HT1080 (cell line): Measurements from ENCODE around the gene SBNO2. TPM values are rescaled to one million over a fixed set of nuclear protein-coding genes. Genes with fewer than 3 reads are reported as not detected.
A peak's percentile ranks its signal among the peaks of the same experiment; 100 is the strongest.

Experiments used
- DNase-seq: peaks from one replicate; pipeline ENCODE4 v3.0.0-alpha.2; 2015; ENCODE audit warnings: low read depth
- total RNA-seq: library from RNA; depleted of rRNA; stranded (reverse); fragments of >200 nt; shearing (Covaris generic); gene quantifications from 2 replicates; pipeline ENCODE4 v1.2.3, GENCODE V29; 2014

Gene SBNO2
- total RNA-seq, 1 experiment from 2014 or later = 31.7 TPM

DNA sequence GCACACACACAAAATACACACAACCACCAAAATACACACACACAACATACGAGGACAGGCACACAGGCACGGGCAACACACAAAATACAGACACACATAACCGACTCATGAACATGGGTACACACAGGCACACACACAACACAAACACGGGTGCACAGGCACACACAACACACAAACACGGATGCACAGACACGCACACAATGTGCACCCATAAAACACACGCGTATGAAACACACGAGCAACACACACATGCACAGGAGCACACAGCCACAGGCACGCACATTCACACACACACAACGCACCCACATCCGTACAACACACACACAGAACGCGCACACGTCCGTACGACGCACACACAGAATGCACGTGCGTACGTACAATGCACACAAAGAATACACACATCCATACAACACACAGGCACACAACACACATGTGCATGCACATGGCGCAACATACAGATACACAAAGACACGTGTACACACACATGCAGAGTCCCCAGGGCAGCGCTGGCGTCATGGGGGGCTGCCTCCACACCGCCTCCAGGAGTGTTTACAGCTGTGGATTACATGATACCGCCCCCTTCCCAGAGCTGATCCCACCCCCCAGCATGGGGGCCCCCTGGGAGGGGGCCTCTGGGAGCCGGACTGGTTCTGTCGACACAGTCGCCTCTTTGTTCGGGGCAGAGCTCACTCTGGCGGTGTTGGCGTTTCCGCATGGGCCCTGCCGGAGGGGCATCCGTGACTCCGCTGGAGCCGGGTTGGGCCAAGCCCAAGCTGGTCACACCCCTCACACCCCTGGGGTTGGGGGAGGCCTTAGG is 2.9 kb downstream of the SBNO2 start:
- DNase-seq = no peak

DNA sequence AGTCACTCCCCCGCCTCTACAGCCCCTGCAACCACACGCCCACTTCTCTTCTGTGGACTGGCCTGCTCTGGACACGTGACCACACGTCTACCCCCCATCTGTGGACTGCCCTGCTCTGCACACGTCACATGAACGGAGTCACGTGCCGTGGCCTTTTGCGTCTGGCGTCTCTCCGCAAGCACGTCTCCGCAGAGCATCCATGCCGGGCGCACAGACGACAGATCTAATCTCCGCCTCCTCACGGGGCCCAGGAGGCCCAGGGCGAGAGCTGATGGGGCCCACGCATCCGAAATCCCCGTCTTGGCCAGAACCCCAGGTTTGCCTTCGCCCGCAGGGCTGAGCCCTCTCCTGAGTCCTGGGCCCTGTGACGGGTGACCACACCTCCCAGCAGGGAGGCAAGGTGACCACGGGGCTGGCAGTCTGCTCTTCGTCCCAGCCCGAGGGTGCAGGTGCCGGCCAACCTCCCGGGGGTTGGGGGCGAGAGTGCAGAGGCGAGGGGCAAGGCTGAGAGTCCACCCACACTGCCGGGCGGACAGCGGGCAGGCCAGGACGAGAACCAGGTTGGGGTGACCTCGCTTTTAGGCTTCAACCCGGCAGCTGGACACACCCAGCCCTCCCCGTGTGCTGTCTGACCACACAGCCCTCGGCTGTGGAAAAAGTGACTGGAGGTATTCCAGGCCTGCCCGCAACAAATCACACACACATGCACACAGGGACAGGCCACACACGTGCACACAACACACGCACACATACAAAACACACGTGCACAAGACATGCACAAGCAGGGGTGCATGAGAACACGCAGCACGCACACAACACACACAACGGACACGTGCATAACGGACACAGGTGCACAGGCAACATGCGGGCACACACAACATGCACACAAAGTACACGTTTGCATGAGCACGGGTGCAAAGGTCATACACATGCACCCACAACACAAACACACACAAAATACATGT is 3.9 kb downstream of the SBNO2 start:
- DNase-seq = no peak

DNA sequence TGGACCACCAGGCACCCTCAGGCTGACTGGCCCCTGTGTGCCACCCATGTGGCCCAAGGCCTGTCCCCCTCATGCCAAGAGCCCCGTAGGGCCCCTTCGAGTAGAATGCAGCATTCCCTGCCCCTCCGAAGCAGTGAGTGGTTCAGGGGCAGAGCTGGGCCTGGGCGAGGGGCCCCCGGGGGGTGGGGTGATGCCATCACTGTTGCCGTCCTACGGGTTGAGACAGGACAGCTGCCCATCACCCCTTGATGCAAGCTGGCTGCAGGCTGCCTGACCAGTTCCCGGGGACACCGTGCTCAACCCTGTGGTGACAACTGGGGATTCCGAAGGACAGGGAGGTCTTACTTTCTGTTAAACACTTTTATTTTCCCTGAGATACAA is 4.7 kb downstream of the SBNO2 start:
- DNase-seq = no peak

DNA sequence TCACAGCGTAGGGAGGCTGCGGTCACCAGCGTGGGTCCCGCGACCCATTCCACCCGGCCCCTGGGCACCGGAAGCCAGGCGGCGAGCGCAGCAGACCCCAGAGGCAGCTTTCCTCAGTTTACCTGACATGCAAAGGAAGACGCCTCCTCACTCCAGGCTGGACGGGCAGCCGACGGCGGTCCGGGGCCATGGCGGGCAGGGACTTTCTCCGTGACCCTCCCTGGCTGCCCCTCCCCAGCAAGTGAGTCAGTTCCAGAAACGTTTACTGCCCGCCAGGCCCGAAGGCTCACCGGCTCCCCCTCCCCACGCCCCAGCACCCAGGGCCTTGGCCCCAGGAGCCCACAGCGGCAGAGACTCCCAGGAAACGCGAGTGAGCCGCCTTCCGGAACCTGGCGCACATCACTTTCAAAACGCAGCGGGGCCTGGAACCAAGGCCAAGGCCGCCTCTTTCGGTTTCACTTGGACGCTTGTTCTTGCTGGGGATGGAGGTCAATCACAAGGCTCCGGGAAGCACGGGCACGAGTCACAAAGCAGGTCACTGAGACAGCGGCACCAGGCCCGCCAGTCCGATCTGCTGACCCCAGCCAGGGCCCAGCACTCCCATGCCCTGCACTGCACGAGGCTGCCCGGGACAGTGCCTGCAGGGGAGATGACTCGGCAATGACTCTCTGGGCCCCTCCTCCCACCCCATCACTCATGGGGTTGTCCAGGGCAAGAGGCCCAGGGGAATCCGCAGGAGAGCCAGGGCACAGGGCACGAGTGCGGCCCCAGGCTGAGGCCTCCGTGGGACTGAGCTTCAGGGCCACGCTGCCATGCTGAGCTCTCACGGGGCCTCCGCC is 5.3 kb downstream of the SBNO2 start:
- DNase-seq = peak; percentile 83

DNA sequence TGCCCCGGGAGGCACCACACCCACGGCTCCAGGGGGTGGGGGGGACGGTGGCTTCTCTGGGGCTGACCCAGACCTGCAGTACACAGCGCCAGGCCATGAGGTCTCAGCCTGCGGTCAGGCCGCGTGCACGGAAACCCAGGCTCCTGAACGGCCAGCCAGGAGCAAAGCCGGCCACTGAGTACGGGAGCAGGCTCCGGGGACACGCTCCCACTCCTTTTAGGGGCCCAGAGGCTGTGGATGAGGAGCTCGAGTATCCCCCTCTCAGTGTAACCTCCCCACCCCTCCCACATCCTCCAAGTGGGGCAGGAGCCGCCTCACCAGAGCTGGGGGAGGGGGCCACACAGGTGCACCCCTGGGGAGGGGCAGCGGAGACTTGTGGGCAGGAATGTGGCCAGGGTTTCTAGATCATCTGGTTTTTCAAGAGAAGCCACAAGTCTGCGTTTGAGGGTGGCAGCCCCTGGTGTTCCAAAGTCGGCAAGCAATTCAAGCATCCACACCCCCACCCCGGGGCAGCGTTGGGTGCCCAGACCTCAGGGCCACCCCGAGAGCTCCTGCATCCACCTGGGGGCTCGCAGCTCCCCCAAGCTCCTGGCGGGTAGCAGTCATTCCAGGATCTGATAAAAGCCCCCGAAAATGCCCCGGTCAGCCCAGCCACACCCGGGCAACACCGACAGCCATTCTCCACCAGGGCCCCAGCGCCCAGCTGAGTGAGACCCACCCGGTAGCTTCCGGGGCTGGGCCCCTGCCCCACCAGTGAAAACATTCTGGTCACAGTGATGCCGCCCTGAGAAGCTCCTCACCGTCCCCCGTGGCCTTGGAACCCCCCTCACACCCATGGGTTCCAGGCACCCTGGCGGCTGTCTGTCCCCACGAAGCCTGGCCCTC is 6.1 kb downstream of the SBNO2 start:
- no peak for DNase-seq

DNA sequence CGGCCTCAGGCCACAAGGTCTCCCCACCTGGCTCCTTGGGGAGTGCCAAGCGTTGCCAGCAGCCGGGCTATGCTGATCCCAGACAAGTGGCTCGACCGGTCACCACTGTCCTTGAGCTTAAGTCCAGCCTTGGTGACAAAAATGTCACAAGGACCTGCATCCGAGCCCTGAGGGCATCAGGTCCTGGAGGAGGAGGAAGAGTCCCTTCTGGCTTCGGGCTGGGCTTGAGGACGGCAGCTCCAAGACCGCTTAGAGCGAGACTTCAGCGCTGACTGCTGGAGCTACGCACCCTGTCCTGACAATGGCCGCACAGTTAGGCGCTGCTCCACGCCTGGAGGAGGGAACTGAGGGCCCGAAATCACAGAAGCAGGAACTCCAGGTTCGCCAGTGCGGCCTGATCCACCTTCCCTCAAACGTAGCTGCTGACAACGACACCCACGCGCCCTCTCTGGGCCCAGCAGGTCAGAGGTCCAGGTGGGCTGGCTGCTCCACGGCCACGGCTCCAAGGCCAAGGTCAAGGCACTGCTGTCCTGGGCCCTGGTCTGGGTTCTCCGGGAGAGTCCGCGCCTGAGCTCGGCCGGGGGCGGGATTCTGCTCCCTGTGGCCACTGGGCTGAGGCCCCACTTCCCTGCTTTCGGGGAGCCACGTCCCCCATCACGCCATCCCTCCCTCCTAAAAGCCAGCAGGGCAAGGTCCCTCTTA is 7.0 kb downstream of the SBNO2 start:
- DNase-seq = no peak

DNA sequence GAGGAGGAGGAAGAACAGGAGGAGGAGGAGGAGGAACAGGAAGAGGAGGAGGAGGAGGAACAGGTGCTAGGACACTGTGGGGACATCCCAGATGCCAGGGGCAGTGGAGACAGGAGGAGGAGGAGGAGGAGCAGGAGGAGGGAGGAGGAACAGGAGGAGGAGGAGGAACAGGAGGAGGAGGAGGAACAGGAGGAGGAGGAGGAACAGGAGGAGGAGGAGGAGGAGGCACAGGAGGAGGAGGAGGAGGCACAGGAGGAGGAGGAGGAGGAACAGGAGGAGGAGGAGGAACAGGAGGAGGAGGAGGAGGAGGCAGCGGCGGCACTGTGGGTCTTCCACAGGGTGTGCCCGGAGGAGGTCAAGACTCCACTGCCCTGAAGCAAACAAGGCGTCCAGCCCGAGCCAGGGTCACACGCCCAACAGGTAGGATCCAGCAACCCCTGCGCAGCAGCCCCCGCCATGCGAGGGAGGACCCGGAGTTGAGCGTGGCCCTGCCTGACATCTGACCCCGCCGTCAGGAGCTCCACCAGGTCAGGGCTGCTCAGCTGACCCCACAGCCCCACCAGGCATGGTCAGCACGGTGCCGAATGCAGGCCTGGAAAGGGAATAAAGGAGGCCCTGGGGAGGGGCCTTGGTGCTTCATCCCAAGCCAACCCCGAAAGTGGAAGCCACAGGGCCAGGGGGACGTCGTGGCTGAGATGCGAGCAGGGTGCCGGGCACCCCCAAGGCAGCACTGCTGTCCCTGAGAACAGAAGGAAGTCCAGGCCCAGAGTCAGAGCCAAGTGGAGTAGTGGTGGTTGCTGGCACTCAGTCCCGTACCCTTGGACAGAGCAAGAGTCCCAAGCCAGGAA is 9.2 kb downstream of the SBNO2 start:
- no peak for DNase-seq

DNA sequence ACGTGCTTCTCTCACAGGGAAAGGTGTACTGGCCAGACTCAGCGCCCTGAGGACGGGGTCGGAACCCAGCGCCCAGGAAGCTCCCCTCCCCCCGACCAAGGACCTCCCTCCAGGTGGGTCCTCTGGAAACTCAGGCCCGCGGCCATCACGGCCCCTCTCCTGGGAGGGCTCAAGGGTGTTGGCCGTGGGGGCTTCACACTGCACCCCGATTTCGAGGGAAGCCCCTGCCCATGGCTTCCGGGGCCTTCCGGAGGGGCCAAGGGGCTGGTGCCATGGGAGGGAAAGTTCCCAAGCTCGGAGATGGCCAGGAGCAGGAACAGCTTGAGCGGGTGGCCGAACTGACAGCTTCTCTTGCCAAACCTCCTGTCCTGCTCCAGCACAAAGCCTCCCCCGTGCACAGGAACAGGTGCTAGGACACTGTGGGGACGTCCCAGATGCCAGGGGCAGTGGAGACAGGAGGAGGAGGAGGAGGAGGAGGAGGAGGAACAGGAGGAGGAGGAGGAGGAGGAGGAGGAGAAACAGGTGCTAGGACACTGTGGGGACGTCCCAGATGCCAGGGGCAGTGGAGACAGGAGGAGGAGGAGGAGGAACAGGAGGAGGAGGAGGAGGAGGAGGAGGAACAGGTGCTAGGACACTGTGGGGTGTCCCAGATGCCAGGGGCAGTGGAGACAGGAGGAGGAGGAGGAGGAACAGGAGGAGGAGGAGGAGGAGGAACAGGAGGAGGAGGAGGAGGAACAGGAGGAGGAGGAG is 10.0 kb downstream of the SBNO2 start:
- no peak for DNase-seq

DNA sequence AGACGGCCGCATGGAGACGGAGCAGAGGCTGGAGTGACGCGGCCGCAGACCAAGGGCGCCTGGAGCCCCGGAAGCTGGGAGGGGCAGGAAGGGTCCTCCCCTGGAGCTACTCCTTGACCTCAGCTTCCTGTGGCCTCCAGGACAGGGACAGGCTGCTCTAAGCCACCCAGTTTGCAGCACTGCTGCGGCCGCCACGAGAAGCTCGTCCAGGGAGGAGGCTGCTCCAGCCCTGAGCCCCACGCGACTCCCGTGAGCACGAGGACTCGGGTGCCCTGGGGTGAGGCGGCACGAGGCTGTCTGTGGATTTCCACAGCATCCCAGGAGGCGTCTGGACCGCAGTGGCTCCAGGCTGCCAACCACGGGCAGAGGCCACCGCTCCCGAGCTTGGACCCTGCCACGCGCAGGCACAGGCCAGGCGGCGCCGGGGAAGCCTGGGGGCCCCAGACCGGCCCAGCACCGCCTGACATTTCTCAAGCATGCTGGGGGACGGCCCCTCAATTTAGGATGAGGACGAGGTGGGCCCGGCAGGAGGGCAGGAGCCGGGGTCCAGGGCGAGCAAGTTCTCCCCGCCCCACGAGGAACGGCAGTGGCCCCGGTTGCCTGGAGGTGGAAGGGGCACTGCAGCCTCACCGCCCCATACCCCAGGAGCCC is 10.7 kb downstream of the SBNO2 start:
- DNase-seq = no peak

DNA sequence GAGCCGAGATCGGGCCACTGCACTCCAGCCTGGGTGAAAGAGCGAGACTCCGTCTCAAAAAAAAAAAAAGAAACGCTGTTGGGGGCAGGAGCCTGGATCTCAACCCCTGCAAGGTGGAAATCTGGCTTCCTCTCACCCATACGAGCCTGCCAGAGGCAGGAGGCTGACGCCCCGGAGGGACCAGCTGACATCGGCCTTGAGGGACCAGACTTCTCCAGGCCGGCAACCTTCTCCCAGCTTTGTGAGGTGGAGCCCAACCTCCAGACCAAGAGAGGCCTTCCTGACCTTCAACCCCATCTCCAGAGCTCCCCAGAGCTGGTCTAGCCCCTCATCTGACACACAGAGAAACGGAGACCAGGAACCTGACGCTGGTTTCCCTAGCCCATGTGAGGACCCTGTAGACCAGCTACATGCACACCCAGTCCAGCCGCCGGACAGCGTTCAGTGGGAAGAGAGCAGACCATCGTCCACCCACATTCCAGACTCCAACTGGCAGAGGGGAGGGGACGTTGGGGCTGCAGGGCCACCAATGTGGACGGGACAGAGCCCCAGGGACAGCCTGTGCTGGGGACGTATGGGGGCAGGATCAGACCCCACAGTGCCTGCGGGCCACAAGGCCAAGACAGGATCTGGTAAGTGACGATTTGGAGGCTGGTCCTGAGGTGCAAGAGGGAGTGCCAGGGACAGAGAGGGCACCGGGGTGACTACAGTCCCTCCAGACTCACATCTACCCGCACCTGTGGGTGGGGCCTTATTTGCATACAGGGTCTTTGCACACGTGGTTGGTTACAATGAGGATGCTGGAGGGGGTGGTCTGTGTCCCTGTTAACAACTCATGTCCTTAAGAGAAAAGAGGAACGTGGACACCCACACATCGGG is 11.4 kb downstream of the SBNO2 start:
- no peak for DNase-seq

DNA sequence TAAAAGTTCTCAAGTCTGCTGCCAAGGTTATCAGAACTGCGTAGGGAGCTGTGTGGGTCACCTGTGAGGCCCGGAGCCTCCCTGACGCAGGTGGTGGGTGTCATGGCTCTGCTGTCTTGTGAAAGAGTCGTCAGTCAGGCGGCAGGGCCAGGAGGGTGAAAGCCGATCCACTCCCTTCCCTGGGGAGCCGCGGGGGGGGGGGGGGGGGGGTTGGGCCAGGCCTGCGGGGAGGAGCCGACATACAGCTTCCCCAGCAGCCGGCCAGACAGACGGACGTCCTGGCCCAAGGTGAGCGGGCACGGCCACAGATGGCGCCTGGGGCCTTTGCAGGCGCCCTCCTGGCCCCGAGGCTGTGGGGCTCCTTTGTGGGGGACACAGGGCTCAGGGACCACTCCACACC is 12.4 kb downstream of the SBNO2 start:
- DNase-seq = no peak

DNA sequence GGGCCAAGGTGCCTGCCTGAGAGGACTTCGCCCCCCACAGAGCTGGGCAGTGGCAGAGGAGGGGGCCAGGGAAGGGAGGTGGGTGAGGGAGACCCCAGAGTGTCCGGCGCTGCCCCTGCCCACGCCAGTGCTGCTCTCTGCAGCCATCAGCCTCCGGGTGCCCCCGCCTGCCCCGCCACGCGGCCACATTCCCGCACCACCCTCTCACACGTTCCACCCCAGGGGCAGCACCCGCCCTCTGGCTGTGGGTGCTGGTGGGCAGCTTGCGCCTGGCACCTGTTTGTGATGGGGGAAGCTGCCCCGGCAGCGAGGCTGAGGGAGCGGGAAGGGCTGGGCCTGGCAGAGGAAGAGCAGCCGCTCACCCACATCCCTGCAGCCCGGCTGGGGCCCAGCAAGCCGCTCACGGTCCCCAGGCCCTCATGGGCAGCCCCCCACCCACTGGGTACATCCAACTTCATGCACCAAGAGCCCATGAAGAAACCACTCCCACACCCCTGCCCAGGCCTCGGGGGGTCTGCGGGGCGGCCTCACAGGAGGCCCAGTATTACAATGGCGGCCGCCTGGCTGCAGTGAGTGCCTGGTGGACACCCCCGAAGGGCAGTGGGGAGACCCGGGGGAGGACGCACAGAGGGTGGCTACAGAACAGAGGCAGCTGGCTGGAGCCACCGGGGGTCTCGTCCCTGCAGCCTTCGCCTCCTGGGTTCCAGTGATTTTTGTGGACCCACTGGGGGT is 14.0 kb downstream of the SBNO2 start:
- DNase-seq = no peak

DNA sequence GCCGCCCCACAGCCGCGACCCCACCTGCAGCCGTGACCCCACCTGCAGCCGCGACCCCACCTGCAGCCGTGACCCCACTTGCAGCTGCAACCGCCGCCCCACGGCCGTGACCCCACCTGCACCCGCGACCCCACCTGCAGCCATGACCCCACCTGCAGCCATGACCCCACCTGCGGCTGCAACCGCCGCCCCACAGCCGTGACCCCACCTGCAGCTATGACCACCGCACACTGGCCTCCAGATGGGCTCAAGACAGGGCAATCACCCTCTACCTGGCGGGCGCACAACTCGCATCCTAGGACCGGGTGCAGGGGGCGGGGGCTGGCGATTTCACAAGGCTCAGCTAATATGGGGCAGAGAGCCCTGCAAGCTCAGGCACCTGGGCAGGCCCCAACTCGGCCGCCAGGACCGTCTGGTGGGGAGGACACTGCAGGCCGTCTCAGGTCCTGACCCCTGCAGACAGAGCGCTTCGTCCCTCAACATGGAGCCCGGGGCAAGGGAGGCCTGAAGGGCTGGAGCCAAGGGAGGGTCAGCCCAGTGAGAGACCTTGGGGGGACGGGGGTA is 15.1 kb downstream of the SBNO2 start:
- DNase-seq = no peak

DNA sequence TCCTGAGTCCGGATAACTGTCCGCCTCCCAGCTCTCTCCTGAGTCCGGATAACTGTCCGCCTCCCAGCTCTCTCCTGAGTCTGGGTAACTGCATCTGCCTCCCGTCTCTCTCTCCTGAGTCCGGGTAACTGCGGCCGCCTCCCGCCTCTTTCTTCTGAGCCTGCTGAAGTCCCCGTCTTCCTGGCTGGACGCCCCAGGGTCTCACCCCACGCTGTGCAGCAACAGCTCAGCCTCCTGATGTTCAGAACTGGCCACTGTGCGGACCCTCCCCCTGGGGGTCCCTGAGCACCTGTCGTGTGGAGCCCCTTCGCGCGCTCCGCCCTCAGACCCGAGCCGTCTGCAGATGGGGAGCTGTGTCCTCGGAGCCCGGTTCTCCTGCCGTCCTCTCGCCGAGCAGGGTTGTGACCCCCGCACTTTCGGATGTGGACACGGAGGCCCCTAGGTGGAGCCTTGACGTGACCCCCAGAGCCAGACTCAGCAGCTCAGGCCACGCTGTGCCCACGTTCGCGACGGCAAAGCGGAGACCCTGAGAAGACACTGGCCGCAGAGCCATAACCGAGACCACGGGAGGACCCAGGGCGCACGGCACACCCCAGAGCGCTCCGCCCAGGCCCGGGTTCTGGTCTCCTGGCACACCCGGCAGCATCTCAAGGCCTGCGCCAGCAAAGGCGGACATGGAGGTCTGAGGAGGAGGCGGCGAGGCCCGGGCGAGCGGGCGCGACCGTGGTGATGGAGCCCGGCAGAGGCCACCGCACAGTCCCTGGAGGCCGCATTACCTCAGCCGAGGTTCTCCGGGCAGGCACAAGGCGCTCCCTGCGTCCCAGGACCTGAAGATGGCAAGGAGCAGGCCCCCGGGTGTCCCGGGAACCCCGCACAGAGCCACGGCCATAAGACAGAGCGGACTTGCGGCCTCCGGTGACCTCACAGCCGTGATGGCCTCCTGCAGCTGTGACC is 15.9 kb downstream of the SBNO2 start:
- DNase-seq = no peak
